ENCODE results near the gene GTPBP2. TPM values are rescaled to one million over a fixed set of nuclear protein-coding genes. Genes with fewer than 3 reads are reported as not detected.

Gene GTPBP2
- total and polyA plus RNA-seq, 2 of the 8 experiments (the other 6 are each of a cell fraction or from before 2014, with no cell fraction given), result 58.3 to 86.1 TPM

DNA sequence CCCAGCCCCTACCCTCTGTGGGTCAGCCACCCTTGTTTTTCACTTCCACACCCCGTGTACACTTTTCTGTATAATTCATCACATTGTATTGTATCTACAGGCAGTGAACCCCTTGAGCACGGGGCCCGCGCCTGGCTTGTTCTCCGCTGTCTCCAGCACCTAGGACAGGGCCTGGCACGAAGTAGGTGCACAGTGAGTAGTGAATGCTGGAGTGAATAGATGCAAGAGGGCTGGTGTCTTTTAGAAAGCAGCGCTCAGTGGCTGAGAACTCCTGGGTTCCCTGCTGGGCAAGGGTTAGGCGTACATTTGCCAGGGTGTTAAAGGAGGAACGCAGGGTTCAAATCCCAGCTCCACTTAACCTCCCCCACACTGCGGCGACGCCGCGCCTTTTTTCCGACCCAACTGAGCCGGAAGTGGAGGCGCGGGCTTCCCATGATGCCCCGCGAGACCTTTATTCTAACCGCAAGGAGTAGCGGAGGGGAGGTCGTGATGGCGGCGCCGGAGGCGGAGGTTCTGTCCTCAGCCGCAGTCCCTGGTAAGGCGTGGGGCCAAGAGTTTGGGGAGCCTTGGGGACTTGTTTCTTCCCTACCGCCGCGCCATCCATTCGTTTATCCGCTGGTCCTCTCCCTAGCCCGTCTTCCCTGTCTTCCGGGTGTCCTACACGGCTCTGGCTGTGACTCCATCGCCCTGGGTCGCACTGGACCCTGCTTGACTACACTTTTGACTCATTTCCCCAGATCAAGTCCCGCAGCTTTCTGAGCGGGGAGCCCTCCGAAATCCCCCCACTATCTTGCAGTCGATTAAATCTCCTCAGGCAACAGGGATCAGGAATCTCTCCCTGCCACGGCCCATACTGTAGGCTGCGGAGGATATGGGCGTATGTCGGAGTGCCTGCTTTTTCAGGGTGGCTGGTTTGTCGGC lies 6.6 kb upstream of the GTPBP2 start, which contains the start of gene MAD2L1BP (continued):
- TF ChIP-seq BRCA1 (IDR thresholded peaks at IDR 0.05; ENCODE audit: low read depth, low read length), result no peak
- TF ChIP-seq TAF7 (optimal IDR thresholded peaks at IDR 0.05; ENCODE audit: borderline replicate concordance, low read depth, low read length), result peak; percentile 91
- TF ChIP-seq TCF12 (IDR thresholded peaks at IDR 0.05; ENCODE audit: low read depth, low read length), result no peak
- TF ChIP-seq CTBP2 (IDR thresholded peaks at IDR 0.05; ENCODE audit: borderline replicate concordance, insufficient read depth, insufficient read length, low read length), result peak; percentile 56
- no peak for TF ChIP-seq CBX5 (IDR thresholded peaks at IDR 0.05; ENCODE audit: low read depth, low read length)
- TF ChIP-seq, protein P1, sequence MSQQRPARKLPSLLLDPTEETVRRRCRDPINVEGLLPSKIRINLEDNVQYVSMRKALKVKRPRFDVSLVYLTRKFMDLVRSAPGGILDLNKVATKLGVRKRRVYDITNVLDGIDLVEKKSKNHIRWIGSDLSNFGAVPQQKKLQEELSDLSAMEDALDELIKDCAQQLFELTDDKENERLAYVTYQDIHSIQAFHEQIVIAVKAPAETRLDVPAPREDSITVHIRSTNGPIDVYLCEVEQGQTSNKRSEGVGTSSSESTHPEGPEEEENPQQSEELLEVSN (IDR thresholded peaks at IDR 0.05), result peak; percentile 68
- TF ChIP-seq CHD1 (IDR thresholded peaks at IDR 0.05; ENCODE audit: low read depth, low read length), result no peak
- TF ChIP-seq, protein P2, sequence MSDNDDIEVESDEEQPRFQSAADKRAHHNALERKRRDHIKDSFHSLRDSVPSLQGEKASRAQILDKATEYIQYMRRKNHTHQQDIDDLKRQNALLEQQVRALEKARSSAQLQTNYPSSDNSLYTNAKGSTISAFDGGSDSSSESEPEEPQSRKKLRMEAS (IDR thresholded peaks at IDR 0.05), result peak; percentile 12; the same call in 1 of the 2 replicates
- no peak; the same call in 1 of the 2 replicates for TF ChIP-seq RBBP5 (IDR thresholded peaks at IDR 0.05; ENCODE audit: borderline replicate concordance, low read depth, low read length)
- TF ChIP-seq GABPA (IDR thresholded peaks at IDR 0.05; ENCODE audit: borderline replicate concordance, insufficient read depth, low read length), result no peak
- TF ChIP-seq TAF1 (IDR thresholded peaks at IDR 0.05; ENCODE audit: low read depth, low read length), result peak; percentile 91
- TF ChIP-seq, protein P3, sequence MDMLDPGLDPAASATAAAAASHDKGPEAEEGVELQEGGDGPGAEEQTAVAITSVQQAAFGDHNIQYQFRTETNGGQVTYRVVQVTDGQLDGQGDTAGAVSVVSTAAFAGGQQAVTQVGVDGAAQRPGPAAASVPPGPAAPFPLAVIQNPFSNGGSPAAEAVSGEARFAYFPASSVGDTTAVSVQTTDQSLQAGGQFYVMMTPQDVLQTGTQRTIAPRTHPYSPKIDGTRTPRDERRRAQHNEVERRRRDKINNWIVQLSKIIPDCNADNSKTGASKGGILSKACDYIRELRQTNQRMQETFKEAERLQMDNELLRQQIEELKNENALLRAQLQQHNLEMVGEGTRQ (IDR thresholded peaks at IDR 0.05; ENCODE audit: low read length), result no peak
- TF ChIP-seq, protein P4, sequence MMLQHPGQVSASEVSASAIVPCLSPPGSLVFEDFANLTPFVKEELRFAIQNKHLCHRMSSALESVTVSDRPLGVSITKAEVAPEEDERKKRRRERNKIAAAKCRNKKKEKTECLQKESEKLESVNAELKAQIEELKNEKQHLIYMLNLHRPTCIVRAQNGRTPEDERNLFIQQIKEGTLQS (IDR thresholded peaks at IDR 0.05; ENCODE audit: insufficient read depth, low read depth, low read length), result no peak
- TF ChIP-seq TBP (IDR thresholded peaks at IDR 0.05; ENCODE audit: low read depth, low read length), result peak; percentile 86
- peak; percentile 95 for TF ChIP-seq POLR2AphosphoS5 (IDR thresholded peaks at IDR 0.05; ENCODE audit: low read depth, low read length)
- no peak for TF ChIP-seq SP2 (IDR thresholded peaks at IDR 0.05; ENCODE audit: low read length)
- peak; percentile 79 for TF ChIP-seq ASH2L (IDR thresholded peaks at IDR 0.05; ENCODE audit: low read length)
- peak; percentile 89 for TF ChIP-seq YY1 (IDR thresholded peaks at IDR 0.05; ENCODE audit: low read depth, low read length)
- TF ChIP-seq PHF8 (conservative IDR thresholded peaks at IDR 0.05; ENCODE audit: low read depth, low read length), result peak; percentile 91
- no peak for TF ChIP-seq HDAC6 (IDR thresholded peaks at IDR 0.05; ENCODE audit: low read depth, low read length)
- TF ChIP-seq ZNF274 (IDR thresholded peaks at IDR 0.05; ENCODE audit: borderline replicate concordance, extremely low read depth, low read length), result no peak
- TF ChIP-seq SIX5 (IDR thresholded peaks at IDR 0.05; ENCODE audit: low read depth, low read length), result no peak
